ENCODE results near the gene EPS8.

EPS8 gene

GRCh38 chr12:15648558-15648957 lies 140.6 kb downstream of the EPS8 start:
- H3K4me3 ChIP-seq (replicated peaks in 1 of 2; ENCODE audit: low read depth in 2 of 2, low read length in 2 of 2): no peak overlapping the region
- DNase-seq (ENCODE audit: low read depth in 2 of 2): no peak
- TF ChIP-seq CTCF (IDR thresholded peaks at IDR 0.05; ENCODE audit: low read depth, low read length): no peak

- H3K4me3 ChIP-seq (replicated peaks in 1 of 2; ENCODE audit: low read depth in 2 of 2, low read length in 2 of 2): no peak overlapping the region
- no peak for TF ChIP-seq CTCF (IDR thresholded peaks at IDR 0.05; ENCODE audit: low read depth, low read length)
- DNase-seq (ENCODE audit: low read depth in 2 of 2): no peak
Measured at GRCh38 chr12:15646581-15646980, 142.6 kb downstream of the EPS8 start.

- no peak overlapping the region for H3K4me3 ChIP-seq (replicated peaks in 1 of 2; ENCODE audit: low read depth in 2 of 2, low read length in 2 of 2)
- no peak for TF ChIP-seq CTCF (IDR thresholded peaks at IDR 0.05; ENCODE audit: low read depth, low read length)
Measured at GRCh38 chr12:15644700-15645099, 144.5 kb downstream of the EPS8 start.

GRCh38 chr12:15638231-15638630 lies 151.0 kb downstream of the EPS8 start:
- TF ChIP-seq CTCF (IDR thresholded peaks at IDR 0.05; ENCODE audit: low read depth, low read length): no peak
- H3K4me3 ChIP-seq (replicated peaks in 1 of 2; ENCODE audit: low read depth in 2 of 2, low read length in 2 of 2): no peak overlapping the region
- DNase-seq (ENCODE audit: low read depth in 2 of 2): no peak

More at GRCh38 chr12:15644700-15645099, 144.5 kb downstream of the EPS8 start:
- peak in 1 of 2 donors; percentile 79 for DNase-seq (ENCODE audit: low read depth in 2 of 2)

GRCh38 chr12:15636060-15636890 lies 152.9 kb downstream of the EPS8 start:
- H3K4me3 ChIP-seq (replicated peaks in 1 of 2; ENCODE audit: low read depth in 2 of 2, low read length in 2 of 2): no peak overlapping the region
- DNase-seq (ENCODE audit: low read depth in 2 of 2): no peak
- TF ChIP-seq CTCF (IDR thresholded peaks at IDR 0.05; ENCODE audit: low read depth, low read length): no peak

- TF ChIP-seq CTCF (IDR thresholded peaks at IDR 0.05; ENCODE audit: low read depth, low read length): no peak
- DNase-seq (ENCODE audit: low read depth in 2 of 2): peak; percentile 75 to 76
Measured at GRCh38 chr12:15634010-15634683, 155.0 kb downstream of the EPS8 start.

More at GRCh38 chr12:15634010-15634683, 155.0 kb downstream of the EPS8 start:
- H3K4me3 ChIP-seq (replicated peaks in 1 of 2; ENCODE audit: low read depth in 2 of 2, low read length in 2 of 2): no peak overlapping the region

Measured in cardiac fibroblast (primary cell).